A549 (cell line): ENCODE data around the gene CD180. TPM values are rescaled to one million over a fixed set of nuclear protein-coding genes. Genes with fewer than 3 reads are reported as not detected.

Experiments used
- ATAC-seq, 2 experiments: fragments of 200-7000 bp in 1 of 2; fragments of >200 bp in 1 of 2; cut with Nextera tagmentation in 1 of 2; cut with Tn5 transposase in 1 of 2; 3 replicates each; pipeline versions ENCODE4 v1.8.0 to v1.9.1; 2018 to 2020; ENCODE audit warnings: mild to moderate bottlenecking in 1 of 2, moderate library complexity in 1 of 2
- CTCF ChIA-PET: fragments of 300-600 bp; sonication (Branson Sonifier 250); formaldehyde crosslinking; extraction: SDS; loops from one replicate; lab custom pipeline; 2021; ENCODE audit warnings: antibody characterized with exemption, inconsistent platforms; lab: Yijun Ruan, JAX
- POLR2A ChIA-PET: fragments of 350-600 bp; formaldehyde crosslinking; extraction: SDS; loops from one replicate; lab custom pipeline; 2021; ENCODE audit warnings: antibody characterized with exemption, inconsistent platforms; lab: Yijun Ruan, JAX
- DNase-seq, 2 experiments: peaks; one replicate each; pipeline versions ENCODE4 v3.0.0 to v3.0.0-alpha.2; 2011 to 2016; ENCODE audit warnings: low read depth in 1 of 2, low spot score in 1 of 2
- FAIRE-seq: peaks from 2 replicates; lab custom pipeline; 2011; peaks lifted over from hg19 to GRCh38; lab: Jason Lieb, UNC
- H3K27ac ChIP-seq, 2 experiments: fragments of >200 bp; sonication (Bioruptor Twin); formaldehyde crosslinking; 3 replicates each; pipeline ENCODE4 v1.5.1; 2016 to 2017
- H3K4me1 ChIP-seq: fragments of >200 bp; sonication (Bioruptor Twin); formaldehyde crosslinking; 3 replicates; pipeline ENCODE4 v1.6.1; 2016
- H3K4me2 ChIP-seq: fragments of >200 bp; sonication (Bioruptor Twin); formaldehyde crosslinking; 3 replicates; pipeline ENCODE4 v1.6.1; 2016
- H3K4me3 ChIP-seq: fragments of >200 bp; sonication (Bioruptor Twin); formaldehyde crosslinking; 3 replicates; pipeline ENCODE4 v1.5.1; 2016
- H3K9me3 ChIP-seq: fragments of >200 bp; sonication (Bioruptor Twin); formaldehyde crosslinking; 3 replicates; pipeline ENCODE4 v1.6.1; 2016
- CBX8 ChIP-seq: fragments of 200-600 bp; sonication (generic); IDR thresholded peaks from 2 replicates; pipeline ENCODE4 v1.6.1; 2016
- CHD4 ChIP-seq: fragments of 200-600 bp; sonication (generic); IDR thresholded peaks from 2 replicates; pipeline ENCODE4 v1.6.1; 2016; ENCODE audit warnings: antibody characterized with exemption, mild to moderate bottlenecking, borderline replicate concordance
- EHF ChIP-seq: fragments of 250-450 bp; sonication (Bioruptor Pico); IDR thresholded peaks from 2 replicates; pipeline ENCODE4 v1.5.0; 2020; ENCODE audit warnings: mild to moderate bottlenecking
- ESRRA ChIP-seq: fragments of 150-350 bp; IDR thresholded peaks from 2 replicates; pipeline ENCODE4 v1.6.1; 2014; ENCODE audit warnings: mild to moderate bottlenecking, low read length, borderline replicate concordance
- HDAC2 ChIP-seq: fragments of 200-600 bp; sonication (generic); IDR thresholded peaks from 2 replicates; pipeline ENCODE4 v1.6.1; 2016
- HES2 ChIP-seq: fragments of >200 bp; sonication (Bioruptor Twin); formaldehyde crosslinking; IDR thresholded peaks from 2 replicates; pipeline ENCODE4 v1.6.1; 2016
- HEYL ChIP-seq: fragments of 250-450 bp; sonication (Bioruptor Pico); IDR thresholded peaks from 2 replicates; pipeline ENCODE4 v1.8.0; 2021; ENCODE audit warnings: mild to moderate bottlenecking, moderate library complexity
- HOXB13 ChIP-seq: fragments of 250-450 bp; sonication (Bioruptor Pico); IDR thresholded peaks from 2 replicates; pipeline ENCODE4 v1.5.0; 2020; ENCODE audit warnings: low read depth, mild to moderate bottlenecking, moderate library complexity
- KDM1A ChIP-seq: fragments of 200-600 bp; sonication (generic); IDR thresholded peaks from 2 replicates; pipeline ENCODE4 v1.6.1; 2016; ENCODE audit warnings: low read depth, mild to moderate bottlenecking
- MAFK ChIP-seq: fragments of 450-650 bp; IDR thresholded peaks from 2 replicates; pipeline ENCODE4 v1.6.1; 2014; ENCODE audit not compliant: partially characterized antibody
- MAZ ChIP-seq: fragments of 150-350 bp; IDR thresholded peaks from 2 replicates; pipeline ENCODE4 v1.6.1; 2014; ENCODE audit warnings: antibody characterized with exemption, low read depth, low read length, borderline replicate concordance
- NR3C1 ChIP-seq: fragments of >200 bp; sonication (Bioruptor Twin); formaldehyde crosslinking; IDR thresholded peaks from 3 replicates; pipeline ENCODE4 v1.6.1; 2017
- RCOR1 ChIP-seq: fragments of 150-350 bp; IDR thresholded peaks from 2 replicates; pipeline ENCODE4 v1.6.1; 2014; ENCODE audit warnings: antibody characterized with exemption, low read length, low read depth
- SMC3 ChIP-seq: fragments of >200 bp; sonication (Bioruptor Twin); formaldehyde crosslinking; IDR thresholded peaks from 3 replicates; pipeline ENCODE4 v1.6.1; 2018; ENCODE audit warnings: inconsistent platforms
- SREBF2 ChIP-seq: fragments of 450-650 bp; IDR thresholded peaks from 2 replicates; pipeline ENCODE4 v1.6.1; 2014; ENCODE audit warnings: mild to moderate bottlenecking, moderate library complexity
- ZFP36 ChIP-seq: fragments of 450-650 bp; IDR thresholded peaks from 2 replicates; pipeline ENCODE4 v1.6.1; 2014; ENCODE audit warnings: borderline replicate concordance; ENCODE audit not compliant: partially characterized antibody
- ZNF302 ChIP-seq: fragments of 250-450 bp; sonication (Bioruptor Pico); IDR thresholded peaks from 2 replicates; pipeline ENCODE4 v1.9.0; 2021; ENCODE audit warnings: inconsistent platforms, mild to moderate bottlenecking, moderate library complexity
- ZSCAN20 ChIP-seq: fragments of 250-450 bp; sonication (Bioruptor Pico); IDR thresholded peaks from 2 replicates; pipeline ENCODE4 v1.8.0; 2022; ENCODE audit warnings: mild to moderate bottlenecking, moderate library complexity
- WGBS: methylation state at CpG from one replicate; pipeline ENCODE4 v1.1.6; 2017; ENCODE audit errors: missing lambda C conversion rate; 5-methylcytosine and 5-hydroxymethylcytosine counted together
- polyA plus RNA-seq, 4 experiments: library from polyadenylated mRNA; depleted of rRNA in 3 of 4; stranded (reverse); fragments of >200 nt; fragmentation: RNase III in 1 of 4; extraction: RNeasy Plus Mini Kit Qiagen cat#74134 plus additional on column Dnase treatment in 1 of 4; gene quantifications; 2 replicates in 3 of 4; 3 replicates in 1 of 4; pipeline ENCODE4 v1.2.3, GENCODE V29; 2011 to 2017
- TF ChIP-seq, protein P1 (sequence below): fragments of 250-450 bp; sonication (Bioruptor Pico); IDR thresholded peaks from 2 replicates; pipeline ENCODE4 v1.5.0; 2020; ENCODE audit warnings: low read depth, mild to moderate bottlenecking, moderate library complexity
- TF ChIP-seq, protein P2 (sequence below): IDR thresholded peaks from 2 replicates; pipeline ENCODE4 v1.6.1; 2012; ENCODE audit warnings: low read depth, borderline replicate concordance
- TF ChIP-seq, protein P3 (sequence below): fragments of 250-450 bp; sonication (Bioruptor Pico); IDR thresholded peaks from 2 replicates; pipeline ENCODE4 v1.5.0; 2021; ENCODE audit warnings: mild to moderate bottlenecking, moderate library complexity, borderline replicate concordance

The CD180 gene
- polyA plus RNA-seq, 2 of the 4 experiments (the other 2 are of a cell fraction), result not detected

DNA sequence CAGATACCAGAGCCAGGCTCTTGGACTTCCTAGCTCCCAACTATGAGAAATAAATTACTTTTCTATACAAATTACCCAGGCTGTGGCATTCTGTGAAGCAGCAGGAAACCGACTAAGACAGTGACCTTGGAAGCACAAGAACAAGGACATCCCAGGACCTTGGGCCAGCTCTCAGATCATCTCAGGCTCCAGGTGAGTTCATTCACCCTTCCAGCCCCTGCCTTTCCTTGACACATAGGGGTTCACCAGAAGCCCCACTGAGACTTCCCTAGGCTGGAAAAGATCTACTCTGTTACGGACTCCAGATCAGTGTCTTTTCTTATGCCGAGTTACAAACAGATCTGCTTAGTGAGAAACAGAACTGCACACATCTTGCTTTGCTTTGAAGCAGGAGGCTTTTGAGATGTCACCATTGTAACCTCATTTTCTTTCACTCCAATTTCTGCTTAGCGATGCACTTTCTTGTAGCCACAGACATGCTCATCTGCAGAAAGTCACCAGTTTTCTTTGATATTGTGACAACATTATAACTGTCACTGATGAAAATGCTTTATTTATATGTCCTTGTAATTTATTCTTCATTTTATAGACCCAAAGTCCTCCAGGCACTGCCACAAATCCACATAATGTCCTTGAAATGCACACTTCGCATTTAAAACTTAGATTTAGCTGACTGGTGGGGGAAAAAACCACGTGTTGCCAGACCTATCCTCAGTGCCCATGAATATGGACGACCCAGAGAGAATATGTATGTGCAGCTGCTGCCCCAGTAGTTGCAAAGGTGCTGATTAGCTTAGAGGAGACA, 8.1 kb downstream of the CD180 start:
- no peaks in the 10 kb centered on the region for H3K4me1 ChIP-seq
- no peak overlapping the region for H3K4me2 ChIP-seq
- ChIA-PET CTCF (interaction anchor here (0.7 to 2.0 kb wide), 6 partner anchors 9 to 880 kb away, joined by 3 to 11 read pairs (median 3); partner anchors contain the start of gene CD180), POLR2A (no interaction called here)
- 69% methylated on average over 7 of the region's 7 CpGs for WGBS
- TF ChIP-seq HEYL (CRISPR knock-in tag) (no peak), ZFP36 (no peak), MAFK (peak; percentile 74)
- FAIRE-seq (no peak), ATAC-seq (no peak), DNase-seq (no peak)
- H3K27ac ChIP-seq, result no peak overlapping the region
- H3K9me3 ChIP-seq, result no peaks in the 10 kb centered on the region
- H3K4me3 ChIP-seq, result no peak overlapping the region

DNA sequence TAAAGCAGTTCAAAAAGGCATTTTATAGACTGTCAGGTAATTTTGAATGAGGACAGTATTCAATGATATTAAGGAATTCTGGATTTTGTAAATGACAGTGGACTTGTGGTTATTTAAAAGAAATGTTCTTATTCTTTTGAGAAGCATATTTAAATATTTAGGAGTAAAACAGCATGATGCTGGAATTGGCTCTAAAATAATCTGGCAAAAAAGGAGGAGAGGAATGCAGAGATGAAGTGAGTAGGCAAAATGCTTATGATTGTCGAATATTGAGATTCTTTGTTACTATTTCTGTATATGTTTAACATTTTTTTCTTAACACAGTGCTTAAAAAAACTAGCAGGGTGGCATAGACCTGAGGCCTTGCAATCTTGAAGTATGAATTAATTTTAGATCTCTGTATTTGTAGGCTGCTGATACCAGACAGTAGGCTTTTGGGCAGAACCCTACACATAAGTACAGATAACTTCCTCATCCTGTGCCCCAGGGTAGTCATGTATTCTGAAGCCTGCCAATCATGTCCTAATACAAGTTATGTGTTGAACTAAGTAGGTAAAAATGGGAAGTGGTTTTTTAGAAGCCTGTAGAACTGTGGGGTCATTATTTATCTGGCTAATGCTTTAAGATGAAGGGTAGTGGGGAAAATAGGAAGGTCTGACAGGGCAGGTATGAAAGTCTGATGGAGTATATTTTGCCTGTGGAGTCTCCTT, 9.4 kb downstream of the CD180 start:
- no peak for ATAC-seq

GRCh38 chr5:67183859-67184258, 12.7 kb downstream of the CD180 start:
- WGBS, result 66% methylated on average over 3 of the region's 3 CpGs
- no peaks in the 10 kb centered on the region for H3K4me1 ChIP-seq
- H3K4me3 ChIP-seq, result no peak overlapping the region
- H3K27ac ChIP-seq, result no peak overlapping the region
- ATAC-seq, result no peak
- TF ChIP-seq, protein P1, sequence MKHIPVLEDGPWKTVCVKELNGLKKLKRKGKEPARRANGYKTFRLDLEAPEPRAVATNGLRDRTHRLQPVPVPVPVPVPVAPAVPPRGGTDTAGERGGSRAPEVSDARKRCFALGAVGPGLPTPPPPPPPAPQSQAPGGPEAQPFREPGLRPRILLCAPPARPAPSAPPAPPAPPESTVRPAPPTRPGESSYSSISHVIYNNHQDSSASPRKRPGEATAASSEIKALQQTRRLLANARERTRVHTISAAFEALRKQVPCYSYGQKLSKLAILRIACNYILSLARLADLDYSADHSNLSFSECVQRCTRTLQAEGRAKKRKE (CRISPR knock-in tag), result no peak
- no peak for TF ChIP-seq KDM1A
- TF ChIP-seq, all 56 proteins: peak for 0
- DNase-seq, result no peak
- FAIRE-seq, result no peak
- POLR2A ChIA-PET, result no interaction called here
- H3K9me3 ChIP-seq, result no peaks in the 10 kb centered on the region
- CTCF ChIA-PET, result interaction anchor here (1.7 kb wide), 1 partner anchor 18 kb away, joined by 6 read pairs; no protein-coding TSS in a partner anchor
- no peak overlapping the region for H3K4me2 ChIP-seq

More for the DNA sequence above, 9.4 kb downstream of the CD180 start:
- no peak overlapping the region for H3K4me2 ChIP-seq
- ChIA-PET POLR2A (no interaction called here), CTCF (no interaction called here)
- H3K4me3 ChIP-seq, result no peak overlapping the region
- H3K27ac ChIP-seq, result no peak overlapping the region
- H3K9me3 ChIP-seq, result no peaks in the 10 kb centered on the region
- TF ChIP-seq KDM1A (no peak), SMC3 (no peak), CHD4 (no peak), NR3C1 (no peak), ZSCAN20 (no peak), MAZ (no peak), HOXB13 (no peak), HES2 (no peak), HDAC2 (no peak), CBX8 (no peak), ESRRA (no peak), RCOR1 (no peak), SREBF2 (no peak), ZNF302 (no peak), EHF (CRISPR knock-in tag) (no peak)
- TF ChIP-seq, protein P2, sequence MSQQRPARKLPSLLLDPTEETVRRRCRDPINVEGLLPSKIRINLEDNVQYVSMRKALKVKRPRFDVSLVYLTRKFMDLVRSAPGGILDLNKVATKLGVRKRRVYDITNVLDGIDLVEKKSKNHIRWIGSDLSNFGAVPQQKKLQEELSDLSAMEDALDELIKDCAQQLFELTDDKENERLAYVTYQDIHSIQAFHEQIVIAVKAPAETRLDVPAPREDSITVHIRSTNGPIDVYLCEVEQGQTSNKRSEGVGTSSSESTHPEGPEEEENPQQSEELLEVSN, result no peak
- TF ChIP-seq, protein P3, sequence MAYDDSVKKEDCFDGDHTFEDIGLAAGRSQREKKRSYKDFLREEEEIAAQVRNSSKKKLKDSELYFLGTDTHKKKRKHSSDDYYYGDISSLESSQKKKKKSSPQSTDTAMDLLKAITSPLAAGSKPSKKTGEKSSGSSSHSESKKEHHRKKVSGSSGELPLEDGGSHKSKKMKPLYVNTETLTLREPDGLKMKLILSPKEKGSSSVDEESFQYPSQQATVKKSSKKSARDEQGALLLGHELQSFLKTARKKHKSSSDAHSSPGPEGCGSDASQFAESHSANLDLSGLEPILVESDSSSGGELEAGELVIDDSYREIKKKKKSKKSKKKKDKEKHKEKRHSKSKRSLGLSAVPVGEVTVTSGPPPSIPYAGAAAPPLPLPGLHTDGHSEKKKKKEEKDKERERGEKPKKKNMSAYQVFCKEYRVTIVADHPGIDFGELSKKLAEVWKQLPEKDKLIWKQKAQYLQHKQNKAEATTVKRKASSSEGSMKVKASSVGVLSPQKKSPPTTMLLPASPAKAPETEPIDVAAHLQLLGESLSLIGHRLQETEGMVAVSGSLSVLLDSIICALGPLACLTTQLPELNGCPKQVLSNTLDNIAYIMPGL (CRISPR knock-in tag), result no peak
- no peaks in the 10 kb centered on the region for H3K4me1 ChIP-seq
- no peak for FAIRE-seq
- WGBS, result 67% methylated on average over 1 of the region's 1 CpG
- DNase-seq, result no peak
